GM21381 (cell line): Measurements from ENCODE around the gene VRTN.

Experiments used
- ATAC-seq: cut with Tn5 transposase; IDR thresholded peaks from one replicate; pipeline ENCODE4 v1.9.1; 2021; ENCODE audit warnings: mild to moderate bottlenecking, moderate library complexity; ENCODE audit not compliant: unreplicated experiment

The VRTN gene

GRCh38 chr14:74392616-74393570 lies 44.6 kb downstream of the VRTN start:
- ATAC-seq, result no peak

GRCh38 chr14:74394549-74394948 lies 46.3 kb downstream of the VRTN start:
- ATAC-seq, result no peak

GRCh38 chr14:74395094-74395493 lies 46.8 kb downstream of the VRTN start:
- no peak for ATAC-seq

- no peak for ATAC-seq
Measured at GRCh38 chr14:74400031-74400685, 51.9 kb downstream of the VRTN start.

GRCh38 chr14:74400919-74401503 lies 52.7 kb downstream of the VRTN start:
- ATAC-seq, result no peak

GRCh38 chr14:74401504-74402241 lies 53.4 kb downstream of the VRTN start:
- peak; percentile 81 for ATAC-seq

GRCh38 chr14:74402401-74403251 lies 54.4 kb downstream of the VRTN start:
- no peak for ATAC-seq

- ATAC-seq, result no peak
Measured at GRCh38 chr14:74403619-74404417, 55.5 kb downstream of the VRTN start.

GRCh38 chr14:74404435-74404834 lies 56.2 kb downstream of the VRTN start:
- no peak for ATAC-seq

GRCh38 chr14:74405663-74406062 lies 57.4 kb downstream of the VRTN start:
- no peak for ATAC-seq

- ATAC-seq, result no peak
Measured at GRCh38 chr14:74407021-74407800, 58.9 kb downstream of the VRTN start.

GRCh38 chr14:74407801-74408154 lies 59.5 kb downstream of the VRTN start:
- ATAC-seq, result no peak

GRCh38 chr14:74408870-74409269 lies 60.6 kb downstream of the VRTN start:
- no peak for ATAC-seq

- no peak for ATAC-seq
Measured at GRCh38 chr14:74409441-74409840, 61.2 kb downstream of the VRTN start.
